HG02623 (cell line): Measurements from ENCODE around the gene TBXAS1.

Experiments
- ATAC-seq: cut with Tn5 transposase; IDR thresholded peaks from one replicate; pipeline ENCODE4 v1.9.1; 2021; ENCODE audit warnings: moderate library complexity; ENCODE audit not compliant: unreplicated experiment

The TBXAS1 gene

DNA sequence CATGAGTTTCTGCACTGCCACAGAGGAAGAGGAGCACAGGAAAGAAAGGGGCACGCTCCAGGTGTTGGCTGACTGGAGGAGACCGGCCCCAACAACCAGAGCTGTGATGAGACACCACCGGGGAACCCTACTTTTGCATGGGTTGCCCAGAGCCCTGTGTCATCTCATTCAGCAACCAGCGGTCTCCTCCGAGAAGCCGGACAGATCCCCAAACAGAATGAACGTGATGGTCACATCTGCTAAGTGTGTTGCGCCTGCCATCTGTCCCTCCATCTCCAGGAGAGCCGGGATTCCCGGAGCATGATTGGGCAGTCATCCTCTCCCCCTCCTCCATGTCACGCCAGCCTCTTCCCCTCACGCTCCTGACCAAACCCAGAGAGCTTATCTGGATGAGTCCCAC is 210.8 kb downstream of the TBXAS1 start:
- ATAC-seq, result no peak

- no peak for ATAC-seq
These were observed 212.8 kb downstream of the TBXAS1 start for GRCh38 chr7:140041659-140042385.

DNA sequence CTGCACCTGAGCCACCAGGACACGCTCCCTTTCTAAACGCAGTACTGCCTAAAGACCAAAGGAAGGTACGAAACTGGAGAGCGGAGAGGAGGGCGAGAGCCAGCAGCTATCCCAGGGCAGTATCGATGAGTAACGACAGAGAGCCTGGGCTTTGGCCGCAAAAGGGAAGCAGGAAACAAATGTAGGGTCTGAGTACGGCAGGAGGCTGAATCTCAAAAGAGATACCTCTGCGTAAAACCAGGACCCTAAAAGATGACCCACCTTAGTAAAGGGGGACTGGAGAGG is 213.3 kb downstream of the TBXAS1 start:
- no peak for ATAC-seq

GRCh38 chr7:140044251-140044650 is 215.2 kb downstream of the TBXAS1 start:
- ATAC-seq, result no peak

GRCh38 chr7:140045697-140046096 is 216.6 kb downstream of the TBXAS1 start:
- no peak for ATAC-seq

DNA sequence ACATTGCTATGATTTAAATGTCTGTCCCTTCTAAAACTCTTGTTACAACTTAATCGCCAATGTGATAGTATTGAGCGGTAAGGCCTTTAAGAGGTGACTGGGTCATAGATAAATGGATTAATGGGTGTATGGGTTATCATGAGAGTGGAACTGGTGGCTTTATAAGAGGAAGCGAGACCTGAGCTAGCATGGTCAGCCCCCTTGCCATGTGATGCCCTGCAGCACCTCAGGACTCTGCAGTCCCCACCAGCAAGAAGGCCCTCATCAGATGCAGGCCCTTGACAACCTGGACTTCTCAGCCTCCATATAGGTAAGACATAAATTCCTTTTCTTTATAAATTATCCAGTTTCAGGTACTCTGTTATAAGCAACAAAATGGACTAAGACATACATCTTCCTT is 218.1 kb downstream of the TBXAS1 start:
- no peak for ATAC-seq

DNA sequence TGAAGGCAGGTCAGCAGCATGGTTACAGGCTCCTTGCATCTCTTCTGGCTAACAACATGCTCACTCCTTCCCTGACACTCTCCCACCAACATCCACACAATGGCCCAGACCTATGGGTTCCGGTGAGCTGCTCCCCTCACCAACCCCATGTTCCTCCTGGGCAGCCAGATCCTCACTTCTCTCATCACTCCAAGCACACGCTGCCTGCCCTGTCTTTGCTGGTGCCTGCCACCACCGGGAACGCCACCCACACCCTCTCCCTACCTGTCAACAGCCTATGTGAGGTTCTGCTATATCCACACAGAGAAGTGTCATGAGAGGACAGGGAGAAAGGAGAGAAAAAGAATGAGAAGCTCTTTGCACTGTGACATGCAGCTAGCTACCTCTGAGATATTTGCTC is 219.1 kb downstream of the TBXAS1 start:
- no peak for ATAC-seq

DNA sequence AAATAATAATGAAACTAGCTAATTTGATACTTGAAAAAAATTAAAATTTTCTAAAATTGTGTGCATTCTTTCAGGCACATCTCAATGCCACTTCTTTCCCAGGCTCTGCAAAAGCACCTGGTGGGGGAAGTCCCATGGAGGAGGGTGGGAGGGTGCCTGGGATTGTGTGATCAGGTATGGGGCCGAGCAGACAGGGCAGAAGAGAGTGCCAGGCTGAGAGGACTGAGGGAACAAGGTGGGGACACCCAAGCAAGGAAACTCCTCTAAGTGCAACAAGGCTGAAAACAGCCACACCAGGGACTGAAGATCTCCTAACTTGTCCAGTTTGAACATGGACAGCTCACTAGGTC is 219.9 kb downstream of the TBXAS1 start:
- no peak for ATAC-seq

DNA sequence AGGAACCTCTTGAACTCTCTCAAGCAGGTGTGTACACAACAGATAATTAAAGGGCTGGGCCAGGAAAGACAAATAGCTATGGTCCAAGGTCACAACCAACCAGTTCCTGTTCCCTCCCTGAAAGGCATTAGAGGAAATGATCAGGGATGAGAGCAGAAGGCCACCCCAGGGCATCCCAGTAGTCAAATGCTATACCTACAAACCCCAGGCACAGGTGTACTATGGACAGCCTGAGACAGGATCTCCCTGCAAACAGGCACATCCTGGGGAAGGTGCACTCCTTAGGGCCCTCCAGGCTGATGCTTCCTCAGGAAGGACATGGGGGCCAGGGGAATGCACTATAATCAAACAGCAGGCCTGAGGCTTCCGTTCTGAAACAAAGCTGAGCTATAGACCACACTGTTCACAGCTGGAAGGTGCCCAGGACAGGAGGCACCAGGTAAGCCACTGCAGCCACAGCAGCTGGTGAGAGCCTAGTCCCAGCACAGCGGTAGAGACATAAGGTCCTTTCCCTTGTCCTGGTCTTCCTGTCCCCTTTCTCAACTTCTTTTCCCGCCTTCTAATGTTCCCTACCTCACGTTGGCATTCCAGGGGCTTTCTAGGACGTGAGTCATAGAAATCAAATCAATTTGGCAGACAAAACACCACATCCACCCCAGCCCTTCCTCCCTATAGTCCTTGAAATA is 220.4 kb downstream of the TBXAS1 start:
- no peak for ATAC-seq

GRCh38 chr7:140050100-140050499 is 221.0 kb downstream of the TBXAS1 start:
- ATAC-seq, result no peak

- ATAC-seq, result no peak
These were observed 222.8 kb downstream of the TBXAS1 start for GRCh38 chr7:140051820-140052219.

DNA sequence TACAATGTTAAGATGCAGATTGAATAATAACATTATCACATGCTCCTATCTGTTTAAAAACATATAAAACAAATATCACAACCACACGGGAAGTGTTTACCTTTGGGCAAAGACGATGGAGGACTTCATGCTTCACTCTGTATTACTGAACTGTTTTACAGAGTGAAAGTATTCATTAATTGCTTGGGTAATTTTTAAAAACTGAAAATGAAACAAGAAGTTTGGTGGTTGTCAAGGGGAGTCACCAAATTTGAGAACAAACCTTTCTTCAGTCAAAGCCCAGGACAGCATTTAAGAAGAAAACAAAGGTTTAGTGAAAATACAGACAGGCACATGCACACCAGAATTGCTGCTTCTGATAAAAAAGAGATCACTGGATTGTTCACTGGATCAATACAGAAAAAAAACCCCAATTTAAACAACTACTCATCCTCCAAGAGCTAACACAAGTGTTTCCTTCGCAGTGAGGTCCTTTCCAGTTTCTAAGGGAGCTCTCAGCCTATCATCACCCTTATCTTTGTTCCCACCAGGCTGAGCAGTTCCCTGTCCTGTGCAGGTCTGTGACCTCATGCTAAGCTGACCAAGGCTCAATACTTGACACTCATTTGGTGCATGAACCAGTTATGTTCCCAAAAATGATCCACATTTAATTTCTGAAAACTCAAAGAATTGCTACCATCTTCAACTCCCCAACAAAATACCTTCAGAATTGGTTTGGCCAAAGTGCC is 224.9 kb downstream of the TBXAS1 start:
- ATAC-seq, result peak; percentile 90

DNA sequence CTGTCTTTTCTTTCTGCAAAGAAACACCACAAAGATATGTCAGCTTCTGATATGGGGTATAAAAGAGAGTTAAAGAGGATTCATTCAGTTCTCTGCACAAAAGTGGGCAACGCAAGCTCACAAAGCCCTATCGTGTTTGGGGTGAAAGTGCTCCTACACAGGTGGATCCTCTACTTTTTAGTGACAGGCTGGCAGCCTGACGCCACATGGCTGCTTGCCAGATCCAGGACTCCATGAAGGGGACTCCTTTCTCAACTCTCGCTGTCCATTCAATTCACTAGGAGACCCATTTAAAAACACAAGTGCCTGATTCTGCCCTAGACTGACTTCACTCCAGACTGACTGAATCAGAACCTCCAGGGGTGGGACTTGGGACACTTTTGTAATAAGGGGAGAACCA is 225.7 kb downstream of the TBXAS1 start:
- ATAC-seq, result no peak

DNA sequence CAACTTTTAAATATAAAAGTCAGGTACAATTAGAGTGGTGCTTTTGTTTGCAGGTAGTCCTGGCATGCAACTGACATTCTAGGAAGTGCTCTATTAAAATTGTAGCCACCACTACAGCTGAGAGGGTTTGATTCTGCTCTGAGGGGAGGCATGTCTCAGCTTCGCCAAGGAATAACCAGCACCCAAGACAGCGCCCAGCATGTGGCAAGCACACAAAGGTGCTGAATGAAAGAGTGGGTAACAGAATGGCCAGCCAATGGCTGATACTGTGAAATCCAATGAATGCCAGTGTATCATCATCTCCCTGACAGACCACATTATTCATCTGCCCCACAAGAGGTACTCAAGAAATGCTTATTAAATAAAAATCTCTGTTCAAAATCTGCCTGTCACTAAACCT is 226.8 kb downstream of the TBXAS1 start:
- no peak for ATAC-seq

- ATAC-seq, result no peak
These were observed 227.5 kb downstream of the TBXAS1 start for GRCh38 chr7:140056431-140057142.

DNA sequence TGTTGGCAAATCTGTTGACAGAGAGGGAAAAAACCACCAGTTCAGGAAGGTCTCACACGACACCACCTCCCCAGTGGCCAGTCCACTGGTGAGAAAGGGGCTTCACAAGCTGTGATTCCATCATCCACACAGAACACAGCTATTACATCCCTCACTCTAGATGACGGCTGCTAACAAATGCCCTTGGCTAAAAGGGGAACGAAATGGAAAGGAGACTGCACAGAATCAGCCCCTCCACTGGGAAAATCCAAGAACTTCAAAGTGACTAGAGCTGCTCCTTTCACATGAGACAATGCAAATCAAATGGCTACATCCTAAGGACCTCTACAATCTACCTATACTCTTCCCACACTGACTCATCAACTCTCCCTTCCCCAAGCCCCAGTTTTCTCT is 228.1 kb downstream of the TBXAS1 start:
- no peak for ATAC-seq

DNA sequence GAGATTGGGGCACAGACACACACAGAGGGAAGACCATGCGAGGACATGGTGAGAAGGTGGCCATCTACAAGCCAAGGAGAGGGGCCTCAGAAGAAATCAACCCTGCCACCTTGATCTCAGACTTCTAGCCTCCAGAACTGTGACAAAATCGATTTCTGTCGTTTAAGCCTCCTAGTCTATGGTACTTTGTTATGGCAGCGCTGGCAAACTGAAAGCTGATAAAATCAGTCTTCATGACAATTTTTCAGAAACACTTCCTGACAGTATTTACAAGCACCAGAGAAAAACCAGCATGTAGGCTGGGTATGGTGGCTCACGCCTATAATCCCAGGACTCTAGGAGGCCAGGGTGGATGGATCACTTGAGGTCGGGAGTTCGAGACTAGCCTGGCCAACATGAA is 229.5 kb downstream of the TBXAS1 start:
- no peak for ATAC-seq

DNA sequence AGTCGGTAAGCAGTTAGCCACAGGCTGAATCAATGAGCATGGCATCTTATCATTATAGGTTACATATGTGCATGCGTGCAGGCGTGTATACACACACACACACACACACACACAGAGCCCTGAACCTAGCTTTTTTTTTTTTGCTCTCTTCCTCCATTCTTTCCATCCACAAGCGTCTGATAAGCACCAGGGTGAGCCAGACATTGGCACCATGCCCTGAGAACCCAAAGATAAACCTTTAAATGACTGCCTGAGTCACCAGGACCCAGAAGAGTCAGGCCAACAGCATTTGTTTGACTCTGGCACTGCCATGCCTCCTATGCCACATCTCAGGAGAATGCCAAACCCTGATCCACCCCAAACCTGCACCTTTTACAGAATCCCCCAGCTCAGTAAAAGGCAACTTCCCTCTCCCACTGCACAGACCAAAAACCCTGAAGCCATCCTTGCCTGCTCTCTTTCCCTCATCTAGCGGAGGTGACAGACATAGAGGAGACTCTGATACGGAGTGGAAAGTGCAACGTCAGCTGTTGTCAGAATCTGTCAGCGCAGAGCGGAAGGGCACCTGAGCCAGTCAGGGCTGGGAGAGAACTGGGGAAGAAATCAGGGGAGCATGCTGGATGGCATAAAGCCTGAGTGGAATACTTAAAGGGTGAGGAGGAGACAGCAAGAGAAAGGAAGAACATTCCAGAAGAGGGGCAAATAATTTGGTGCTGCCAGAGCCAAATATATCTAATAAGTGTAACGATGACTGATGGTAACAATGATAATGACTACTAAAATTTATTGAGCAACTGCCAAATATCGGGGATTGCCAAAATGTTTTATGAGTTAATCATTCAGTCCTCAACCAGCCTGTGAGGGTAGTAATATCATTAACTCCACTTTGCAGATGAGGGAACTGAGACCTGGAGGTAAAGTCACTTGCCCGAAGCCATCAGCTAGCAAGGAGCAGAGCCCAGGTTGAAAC is 230.5 kb downstream of the TBXAS1 start:
- ATAC-seq, result no peak

GRCh38 chr7:140060243-140060630 is 231.2 kb downstream of the TBXAS1 start:
- ATAC-seq, result no peak

GRCh38 chr7:140060788-140061606 is 231.9 kb downstream of the TBXAS1 start:
- no peak for ATAC-seq
